ENCODE measurements around the gene STRIP1.

The STRIP1 gene

GRCh38 chr1:110097507-110098221 lies 63.2 kb downstream of the STRIP1 start:
- Mint-ChIP-seq H3K9me3 (no peaks in the 10 kb centered on the region), H3K36me3 (ENCODE audit: low read depth) (no peaks in the 10 kb centered on the region), H3K27ac (peak overlapping the region in 1 of 3 experiments; percentile 54), H3K27me3 (ENCODE audit: low read depth) (peaks cover 37% of the 10 kb centered on the region), H3K4me3 (no peak overlapping the region), H3K4me1 (peaks cover 24% of the 10 kb centered on the region)
- no peak for TF ChIP-seq CTCF (IDR thresholded peaks at IDR 0.05; ENCODE audit: unreplicated experiment in 3 of 3)

DNA sequence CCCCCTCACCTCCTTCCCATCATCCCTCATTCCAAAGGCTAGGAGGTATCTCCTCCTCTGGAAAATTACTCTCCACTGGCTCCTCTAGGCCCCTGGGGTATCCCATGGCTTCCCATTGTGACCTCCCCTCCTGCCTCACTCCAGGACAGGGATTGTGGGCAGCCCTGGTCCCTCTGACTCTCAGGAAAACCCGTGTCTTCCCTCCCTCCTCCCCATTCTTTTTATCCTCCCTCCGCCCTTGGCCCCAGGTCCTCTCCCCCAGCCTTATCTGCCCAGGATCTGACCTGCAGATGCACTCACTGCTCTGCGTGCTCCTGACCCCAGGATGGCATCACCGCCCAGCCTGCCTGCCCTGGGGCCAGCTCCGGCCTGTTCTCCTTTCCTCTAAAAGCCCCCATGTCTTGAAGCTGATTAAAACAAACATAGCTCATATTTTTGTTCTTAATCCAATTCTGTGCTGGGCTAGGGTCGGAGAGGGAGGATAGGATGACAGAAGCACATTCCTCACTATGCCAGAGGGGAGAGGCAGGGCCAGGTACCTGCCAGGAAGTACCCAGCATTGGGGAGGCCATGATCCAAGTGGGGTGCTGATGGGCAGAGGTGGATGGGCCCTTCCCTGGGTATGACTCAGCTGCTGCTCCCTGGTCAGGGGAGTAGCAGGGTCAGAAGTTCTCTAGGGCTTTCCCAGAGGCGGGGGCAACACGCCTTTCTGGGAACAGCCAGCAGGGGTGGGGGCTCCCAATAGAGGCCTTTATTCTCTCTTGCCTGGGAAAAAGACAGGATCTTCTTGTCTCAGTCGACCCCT lies 64.0 kb downstream of the STRIP1 start:
- H3K27ac Mint-ChIP-seq = peak overlapping the region in 1 of 3 experiments; percentile 54
- H3K9me3 Mint-ChIP-seq = no peaks in the 10 kb centered on the region
- peaks cover 30% of the 10 kb centered on the region for H3K27me3 Mint-ChIP-seq (ENCODE audit: low read depth)
- H3K36me3 Mint-ChIP-seq (ENCODE audit: low read depth) = no peaks in the 10 kb centered on the region
- peaks cover 24% of the 10 kb centered on the region for H3K4me1 Mint-ChIP-seq
- no peak overlapping the region for H3K4me3 Mint-ChIP-seq
- no peak for TF ChIP-seq CTCF (IDR thresholded peaks at IDR 0.05; ENCODE audit: unreplicated experiment in 3 of 3)

GRCh38 chr1:110100335-110100734 lies 65.9 kb downstream of the STRIP1 start:
- no peak overlapping the region for H3K27ac Mint-ChIP-seq
- peaks cover 24% of the 10 kb centered on the region for H3K4me1 Mint-ChIP-seq
- H3K9me3 Mint-ChIP-seq = no peaks in the 10 kb centered on the region
- no peak for TF ChIP-seq CTCF (IDR thresholded peaks at IDR 0.05; ENCODE audit: unreplicated experiment in 3 of 3)
- no peaks in the 10 kb centered on the region for H3K36me3 Mint-ChIP-seq (ENCODE audit: low read depth)
- no peak overlapping the region for H3K4me3 Mint-ChIP-seq
- H3K27me3 Mint-ChIP-seq (ENCODE audit: low read depth) = peaks cover 22% of the 10 kb centered on the region

GRCh38 chr1:110102081-110102480 lies 67.7 kb downstream of the STRIP1 start:
- peaks cover 29% of the 10 kb centered on the region for H3K27me3 Mint-ChIP-seq (ENCODE audit: low read depth)
- H3K4me3 Mint-ChIP-seq = peak overlapping the region in 1 of 3 experiments; percentile 41
- no peak for TF ChIP-seq CTCF (IDR thresholded peaks at IDR 0.05; ENCODE audit: unreplicated experiment in 3 of 3)
- H3K4me1 Mint-ChIP-seq = peaks cover 28% of the 10 kb centered on the region
- H3K27ac Mint-ChIP-seq = peak overlapping the region in 2 of 3 experiments; percentile 43 to 55
- no peaks in the 10 kb centered on the region for H3K9me3 Mint-ChIP-seq
- no peaks in the 10 kb centered on the region for H3K36me3 Mint-ChIP-seq (ENCODE audit: low read depth)
